Stimulated activated CD8-positive, alpha-beta memory T cell treated with anti-CD3 and anti-CD28 coated beads, Interleukin-15, amount 100 ng/mL, for 24 hours (primary cell): ENCODE measurements around the gene FAM9B.
"Not testable (repeated sequence)": the region's sequence is repeated elsewhere in the genome, so short reads cannot be mapped to it uniquely, and the experiment has no call there.

Source experiments
- DNase-seq: peaks from one replicate; pipeline ENCODE4 v3.0.0-alpha.2; 2020; ENCODE audit warnings: low read depth

The FAM9B gene

GRCh38 chrX:9033989-9034388, at the start of gene FAM9B:
TSS of gene FAM9B (minus strand) at chrX:9034127. CDS start at chrX:9032986, 1,141 bp downstream.
- no peak for DNase-seq

GRCh38 chrX:9081271-9081670, 47.3 kb upstream of the FAM9B start:
- no peak for DNase-seq

GRCh38 chrX:9074326-9074725, 40.4 kb upstream of the FAM9B start:
- DNase-seq = no peak

GRCh38 chrX:9072281-9072680, 38.4 kb upstream of the FAM9B start:
- DNase-seq = no peak

- DNase-seq = no peak
Measured at GRCh38 chrX:9071031-9071650, 37.2 kb upstream of the FAM9B start.

GRCh38 chrX:9069573-9069972, 35.6 kb upstream of the FAM9B start:
- no peak for DNase-seq

- no peak for DNase-seq
Measured at GRCh38 chrX:9064694-9065093, 30.8 kb upstream of the FAM9B start.

- DNase-seq = no peak
Measured at GRCh38 chrX:9062641-9063040, 28.7 kb upstream of the FAM9B start.

- DNase-seq = no peak
Measured at GRCh38 chrX:9055354-9055753, 21.4 kb upstream of the FAM9B start.

GRCh38 chrX:9052081-9052480, 18.2 kb upstream of the FAM9B start:
- no peak for DNase-seq

GRCh38 chrX:9050331-9050730, 16.4 kb upstream of the FAM9B start:
- no peak for DNase-seq

- DNase-seq = no peak
Measured at GRCh38 chrX:9048801-9049200, 14.9 kb upstream of the FAM9B start.

- no peak for DNase-seq
Measured at GRCh38 chrX:9038244-9038643, 4.3 kb upstream of the FAM9B start.

- DNase-seq = no peak
Measured at GRCh38 chrX:9037296-9037695, 3.4 kb upstream of the FAM9B start.

- DNase-seq = no peak
Measured at GRCh38 chrX:9033586-9033985, 341 bp downstream of the FAM9B start.

- DNase-seq = no peak
Measured at GRCh38 chrX:9033179-9033578, 748 bp downstream of the FAM9B start.

- DNase-seq = no peak
Measured at GRCh38 chrX:9023293-9023692, 10.6 kb downstream of the FAM9B start.

GRCh38 chrX:9019151-9019550, 14.8 kb downstream of the FAM9B start:
- DNase-seq = no peak

GRCh38 chrX:9018332-9018731, 15.6 kb downstream of the FAM9B start:
- not testable (repeated sequence) for DNase-seq

GRCh38 chrX:9003041-9003440, 30.9 kb downstream of the FAM9B start:
- no peak for DNase-seq

- no peak for DNase-seq
Measured at GRCh38 chrX:8988446-8988845, 45.5 kb downstream of the FAM9B start.

- no peak for DNase-seq
Measured at GRCh38 chrX:8987672-8988250, 46.2 kb downstream of the FAM9B start.

GRCh38 chrX:8984231-8984630, 49.7 kb downstream of the FAM9B start:
- no peak for DNase-seq

GRCh38 chrX:8981723-8982122, 52.2 kb downstream of the FAM9B start:
- no peak for DNase-seq
